Neural progenitor cell (in vitro differentiated cells): Measurements from ENCODE around the gene INSM1.

Experiments
- EZH2 ChIP-seq: fragments of 200-600 bp; sonication (generic); IDR thresholded peaks from 2 replicates; pipeline ENCODE4 v1.6.1; 2017; ENCODE audit warnings: antibody characterized with exemption, mild to moderate bottlenecking, moderate library complexity
- EZH2phosphoT487 ChIP-seq: fragments of 200-600 bp; sonication (generic); IDR thresholded peaks from 2 replicates; pipeline ENCODE4 v1.6.1; 2017; ENCODE audit warnings: antibody characterized with exemption
- TF ChIP-seq, protein P1 (sequence below): fragments of 200-600 bp; sonication (generic); IDR thresholded peaks from 2 replicates; pipeline ENCODE4 v1.5.1; 2017; ENCODE audit warnings: antibody characterized with exemption, mild to moderate bottlenecking

DNA sequence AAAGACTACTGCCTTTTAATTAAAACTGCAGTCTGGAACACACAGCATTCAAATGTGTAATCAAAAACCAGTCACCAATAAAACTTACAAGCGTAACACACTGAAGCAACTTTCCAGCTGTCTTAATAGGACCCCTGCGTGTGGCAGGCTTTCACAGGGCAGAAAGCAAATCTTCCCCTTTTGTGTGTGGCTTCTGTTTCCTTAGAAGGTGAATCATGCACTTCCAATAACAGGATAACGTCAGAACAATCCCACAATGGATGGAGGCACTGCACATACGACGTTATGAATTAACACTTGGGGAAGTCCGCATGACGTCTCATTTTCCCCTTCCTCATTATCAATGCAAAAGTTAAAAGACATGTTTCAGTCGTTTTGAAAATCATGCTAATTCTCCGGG is 44.8 kb downstream of the INSM1 start:
- TF ChIP-seq, protein P1, sequence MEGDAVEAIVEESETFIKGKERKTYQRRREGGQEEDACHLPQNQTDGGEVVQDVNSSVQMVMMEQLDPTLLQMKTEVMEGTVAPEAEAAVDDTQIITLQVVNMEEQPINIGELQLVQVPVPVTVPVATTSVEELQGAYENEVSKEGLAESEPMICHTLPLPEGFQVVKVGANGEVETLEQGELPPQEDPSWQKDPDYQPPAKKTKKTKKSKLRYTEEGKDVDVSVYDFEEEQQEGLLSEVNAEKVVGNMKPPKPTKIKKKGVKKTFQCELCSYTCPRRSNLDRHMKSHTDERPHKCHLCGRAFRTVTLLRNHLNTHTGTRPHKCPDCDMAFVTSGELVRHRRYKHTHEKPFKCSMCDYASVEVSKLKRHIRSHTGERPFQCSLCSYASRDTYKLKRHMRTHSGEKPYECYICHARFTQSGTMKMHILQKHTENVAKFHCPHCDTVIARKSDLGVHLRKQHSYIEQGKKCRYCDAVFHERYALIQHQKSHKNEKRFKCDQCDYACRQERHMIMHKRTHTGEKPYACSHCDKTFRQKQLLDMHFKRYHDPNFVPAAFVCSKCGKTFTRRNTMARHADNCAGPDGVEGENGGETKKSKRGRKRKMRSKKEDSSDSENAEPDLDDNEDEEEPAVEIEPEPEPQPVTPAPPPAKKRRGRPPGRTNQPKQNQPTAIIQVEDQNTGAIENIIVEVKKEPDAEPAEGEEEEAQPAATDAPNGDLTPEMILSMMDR: no peak
- TF ChIP-seq EZH2 (no peak), EZH2phosphoT487 (no peak)
